Measurements from ENCODE around the gene VSIG10.
A peak's percentile ranks its signal among the peaks of the same experiment; 100 is the strongest.

Gene VSIG10, protein sequence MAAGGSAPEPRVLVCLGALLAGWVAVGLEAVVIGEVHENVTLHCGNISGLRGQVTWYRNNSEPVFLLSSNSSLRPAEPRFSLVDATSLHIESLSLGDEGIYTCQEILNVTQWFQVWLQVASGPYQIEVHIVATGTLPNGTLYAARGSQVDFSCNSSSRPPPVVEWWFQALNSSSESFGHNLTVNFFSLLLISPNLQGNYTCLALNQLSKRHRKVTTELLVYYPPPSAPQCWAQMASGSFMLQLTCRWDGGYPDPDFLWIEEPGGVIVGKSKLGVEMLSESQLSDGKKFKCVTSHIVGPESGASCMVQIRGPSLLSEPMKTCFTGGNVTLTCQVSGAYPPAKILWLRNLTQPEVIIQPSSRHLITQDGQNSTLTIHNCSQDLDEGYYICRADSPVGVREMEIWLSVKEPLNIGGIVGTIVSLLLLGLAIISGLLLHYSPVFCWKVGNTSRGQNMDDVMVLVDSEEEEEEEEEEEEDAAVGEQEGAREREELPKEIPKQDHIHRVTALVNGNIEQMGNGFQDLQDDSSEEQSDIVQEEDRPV

GRCh38 chr12:118103601-118104382 is at the start of gene VSIG10:
TSS of gene VSIG10 (minus strand) at chr12:118104011. CDS start at chr12:118103671, 340 bp downstream.
- in situ Hi-C loops (cut with MboI; ENCODE audit: low sequenced_read_pairs, unreplicated experiment): no loop called here
- TF ChIP-seq CTCF (IDR thresholded peaks at IDR 0.05; ENCODE audit: borderline replicate concordance, control extremely low read depth, extremely low read depth, insufficient read depth, missing control alignments): no peak
- peak; percentile 77 for DNase-seq (ENCODE audit: low spot score)

GRCh38 chr12:118151755-118152154 is 47.9 kb upstream of the VSIG10 start:
- TF ChIP-seq CTCF (IDR thresholded peaks at IDR 0.05; ENCODE audit: borderline replicate concordance, control extremely low read depth, extremely low read depth, insufficient read depth, missing control alignments): no peak
- in situ Hi-C loops (cut with MboI; ENCODE audit: low sequenced_read_pairs, unreplicated experiment): no loop called here
- DNase-seq (ENCODE audit: low spot score): no peak

DNA sequence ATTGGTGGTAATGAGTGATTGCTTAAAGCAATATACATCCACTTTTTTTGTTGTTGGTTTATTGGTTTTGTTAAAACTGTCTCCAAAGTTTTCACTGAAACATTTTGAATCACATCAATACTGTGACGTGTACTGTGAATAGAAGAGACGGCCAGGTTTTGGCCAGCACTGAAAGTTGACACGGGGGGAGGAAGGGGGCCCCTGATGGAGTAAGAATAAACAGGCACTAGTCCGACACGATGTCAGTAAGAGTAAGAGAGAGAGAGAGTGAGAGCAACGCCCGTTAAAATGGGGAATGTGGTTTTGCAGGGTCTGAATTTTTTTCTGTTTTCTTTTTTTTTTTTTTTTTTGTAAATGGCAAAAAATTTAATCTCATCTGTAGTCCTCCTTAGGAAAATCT is 46.8 kb upstream of the VSIG10 start:
- in situ Hi-C loops (cut with MboI; ENCODE audit: low sequenced_read_pairs, unreplicated experiment): no loop called here
- TF ChIP-seq CTCF (IDR thresholded peaks at IDR 0.05; ENCODE audit: borderline replicate concordance, control extremely low read depth, extremely low read depth, insufficient read depth, missing control alignments): no peak
- no peak for DNase-seq (ENCODE audit: low spot score)

- in situ Hi-C loops (cut with MboI; ENCODE audit: low sequenced_read_pairs, unreplicated experiment): no loop called here
- no peak for DNase-seq (ENCODE audit: low spot score)
- TF ChIP-seq CTCF (IDR thresholded peaks at IDR 0.05; ENCODE audit: borderline replicate concordance, control extremely low read depth, extremely low read depth, insufficient read depth, missing control alignments): no peak
These were observed 44.5 kb upstream of the VSIG10 start for GRCh38 chr12:118148287-118148686.

- DNase-seq (ENCODE audit: low spot score): no peak
- TF ChIP-seq CTCF (IDR thresholded peaks at IDR 0.05; ENCODE audit: borderline replicate concordance, control extremely low read depth, extremely low read depth, insufficient read depth, missing control alignments): no peak
- in situ Hi-C loops (cut with MboI; ENCODE audit: low sequenced_read_pairs, unreplicated experiment): no loop called here
These were observed 42.0 kb upstream of the VSIG10 start for GRCh38 chr12:118145798-118146156.

GRCh38 chr12:118145113-118145797 is 41.4 kb upstream of the VSIG10 start:
- no peak for TF ChIP-seq CTCF (IDR thresholded peaks at IDR 0.05; ENCODE audit: borderline replicate concordance, control extremely low read depth, extremely low read depth, insufficient read depth, missing control alignments)
- in situ Hi-C loops (cut with MboI; ENCODE audit: low sequenced_read_pairs, unreplicated experiment): no loop called here
- DNase-seq (ENCODE audit: low spot score): peak; percentile 50

Data from GM13976 (cell line).